ENCODE measurements around the gene DPCD. TPM values are rescaled to one million over a fixed set of nuclear protein-coding genes. Genes with fewer than 3 reads are reported as not detected.

DPCD gene
- total RNA-seq = 38.6 and 45.8 TPM in 2 replicates

GRCh38 chr10:101587725-101588653 lies at the start of gene DPCD, which contains the start of gene POLL:
TSS of gene DPCD (plus strand) at chr10:101588321. CDS start at chr10:101588337, 16 bp downstream.
TSS of gene POLL (minus strand) at chr10:101588257. CDS start at chr10:101587360, 897 bp downstream.

Other genes with a start within 250 kb of the DPCD start
- gene BTRC, start 234.2 kb upstream of the DPCD start, total RNA-seq = 7.0 and 13.1 TPM in 2 replicates
- gene POLL, start 64 bp upstream of the DPCD start, total RNA-seq = 16.0 and 17.3 TPM in 2 replicates
- gene FBXW4, start 106.8 kb downstream of the DPCD start, total RNA-seq = 14.8 and 15.7 TPM in 2 replicates
- gene FGF8, start 187.8 kb downstream of the DPCD start, total RNA-seq = not detected in 2 replicates
- gene NPM3, start 195.1 kb downstream of the DPCD start, total RNA-seq = 58.3 and 62.8 TPM in 2 replicates
- 36.9 and 41.5 TPM in 2 replicates for gene OGA, start 230.1 kb downstream of the DPCD start, total RNA-seq